WTC11 (cell line): ENCODE data around the gene PADI1. TPM values are rescaled to one million over a fixed set of nuclear protein-coding genes. Genes with fewer than 3 reads are reported as not detected.

Experiments used
- ATAC-seq: fragments of 200-7000 bp; cut with Tn5 transposase; 2 replicates; pipeline ENCODE4 v1.10.0; 2021; ENCODE audit warnings: mild to moderate bottlenecking, moderate library complexity
- CTCF ChIA-PET: fragments of 300-600 bp; sonication (Branson Sonifier 250); formaldehyde crosslinking; loops from one replicate; lab custom pipeline; 2021; ENCODE audit warnings: antibody characterized with exemption; lab: Charles Lee
- POLR2A ChIA-PET: fragments of 350-600 bp; sonication (Branson Sonifier 250); formaldehyde crosslinking; loops from one replicate; lab custom pipeline; 2021; ENCODE audit warnings: antibody characterized with exemption; lab: Charles Lee
- DNase-seq: peaks from one replicate; pipeline ENCODE4 v3.0.0; 2021; ENCODE audit warnings: low spot score
- H3K27ac Mint-ChIP-seq: 2 replicates; pipeline ENCODE4 v1.8.0; 2021; ENCODE audit warnings: mixed read lengths
- H3K27me3 Mint-ChIP-seq: 2 replicates; pipeline ENCODE4 v1.8.0; 2021; ENCODE audit warnings: low read depth, mild to moderate bottlenecking, moderate library complexity, mixed read lengths
- H3K36me3 Mint-ChIP-seq: 2 replicates; pipeline ENCODE4 v1.8.0; 2021; ENCODE audit warnings: mixed read lengths
- H3K4me1 Mint-ChIP-seq: 2 replicates; pipeline ENCODE4 v1.8.0; 2022; ENCODE audit warnings: mixed read lengths
- H3K4me3 Mint-ChIP-seq: 2 replicates; pipeline ENCODE4 v1.8.0; 2021; ENCODE audit warnings: mild to moderate bottlenecking, moderate library complexity, mixed read lengths
- H3K9me3 Mint-ChIP-seq: 2 replicates; pipeline ENCODE4 v1.8.0; 2021; ENCODE audit warnings: mixed read lengths
- AFF4 ChIP-seq: sonication (generic); formaldehyde crosslinking; IDR thresholded peaks from 2 replicates; pipeline ENCODE4 v1.8.1; 2023; ENCODE audit warnings: mild to moderate bottlenecking, missing genetic modification reagents, borderline replicate concordance
- ATF1 ChIP-seq: sonication (generic); formaldehyde crosslinking; IDR thresholded peaks from 2 replicates; pipeline ENCODE4 v1.8.1; 2023; ENCODE audit warnings: mild to moderate bottlenecking, moderate library complexity, missing genetic modification reagents
- CBFB ChIP-seq: sonication (generic); formaldehyde crosslinking; IDR thresholded peaks from 2 replicates; pipeline ENCODE4 v1.8.1; 2022; ENCODE audit warnings: mild to moderate bottlenecking, low read depth, missing genetic modification reagents
- E2F1 ChIP-seq: sonication (generic); formaldehyde crosslinking; IDR thresholded peaks from 2 replicates; pipeline ENCODE4 v1.8.0; 2022; ENCODE audit warnings: mild to moderate bottlenecking, missing genetic modification reagents
- FOXJ3 ChIP-seq: sonication (generic); formaldehyde crosslinking; IDR thresholded peaks from 2 replicates; pipeline ENCODE4 v1.9.0; 2021; ENCODE audit warnings: missing genetic modification reagents, mild to moderate bottlenecking, borderline replicate concordance
- FOXP1 ChIP-seq: sonication (generic); formaldehyde crosslinking; IDR thresholded peaks from 2 replicates; pipeline ENCODE4 v1.8.0; 2022; ENCODE audit warnings: missing genetic modification reagents, mild to moderate bottlenecking, moderate library complexity, borderline replicate concordance
- FOXP4 ChIP-seq: sonication (generic); formaldehyde crosslinking; IDR thresholded peaks from 2 replicates; pipeline ENCODE4 v1.8.0; 2022; ENCODE audit warnings: mild to moderate bottlenecking, missing genetic modification reagents
- GTF2I ChIP-seq: fragments of 250-450 bp; sonication (Bioruptor Pico); conservative IDR thresholded peaks from 2 replicates; pipeline ENCODE4 v1.4.0; 2021; ENCODE audit warnings: mild to moderate bottlenecking
- IRF1 ChIP-seq: sonication (generic); formaldehyde crosslinking; IDR thresholded peaks from 2 replicates; pipeline ENCODE4 v1.8.0; 2023; ENCODE audit warnings: missing genetic modification reagents
- MYBL2 ChIP-seq: sonication (generic); formaldehyde crosslinking; IDR thresholded peaks from 2 replicates; pipeline ENCODE4 v1.8.1; 2023; ENCODE audit warnings: mild to moderate bottlenecking, moderate library complexity, missing genetic modification reagents
- NFATC4 ChIP-seq: fragments of 250-450 bp; sonication (Bioruptor Pico); IDR thresholded peaks from 2 replicates; pipeline ENCODE4 v1.9.0; 2021; ENCODE audit warnings: mild to moderate bottlenecking
- NFE2L1 ChIP-seq: sonication (generic); formaldehyde crosslinking; IDR thresholded peaks from 2 replicates; pipeline ENCODE4 v1.8.1; 2023; ENCODE audit warnings: missing genetic modification reagents
- OVOL2 ChIP-seq: fragments of 250-450 bp; sonication (Bioruptor Pico); IDR thresholded peaks from 2 replicates; pipeline ENCODE4 v1.9.0; 2021; ENCODE audit warnings: mild to moderate bottlenecking, borderline replicate concordance
- PRDM15 ChIP-seq: sonication (generic); formaldehyde crosslinking; IDR thresholded peaks from 2 replicates; pipeline ENCODE4 v1.8.0; 2022; ENCODE audit warnings: missing genetic modification reagents
- PREB ChIP-seq: sonication (generic); formaldehyde crosslinking; IDR thresholded peaks from 2 replicates; pipeline ENCODE4 v1.8.1; 2022; ENCODE audit warnings: mild to moderate bottlenecking, missing genetic modification reagents, moderate library complexity, borderline replicate concordance
- RORB ChIP-seq: fragments of 250-450 bp; sonication (Bioruptor Pico); IDR thresholded peaks from 2 replicates; pipeline ENCODE4 v1.9.0; 2021; ENCODE audit warnings: mild to moderate bottlenecking
- TP53 ChIP-seq: sonication (generic); formaldehyde crosslinking; IDR thresholded peaks from 2 replicates; pipeline ENCODE4 v1.8.1; 2023; ENCODE audit warnings: mild to moderate bottlenecking, missing genetic modification reagents
- USF2 ChIP-seq: sonication (generic); formaldehyde crosslinking; IDR thresholded peaks from 2 replicates; pipeline ENCODE4 v1.8.1; 2023; ENCODE audit warnings: mild to moderate bottlenecking, missing genetic modification reagents, moderate library complexity
- ZBTB21 ChIP-seq: sonication (generic); formaldehyde crosslinking; IDR thresholded peaks from 2 replicates; pipeline ENCODE4 v1.8.1; 2023; ENCODE audit warnings: mild to moderate bottlenecking, missing genetic modification reagents, borderline replicate concordance
- ZNF121 ChIP-seq: sonication (generic); formaldehyde crosslinking; IDR thresholded peaks from 2 replicates; pipeline ENCODE4 v1.8.0; 2023; ENCODE audit warnings: missing genetic modification reagents
- ZNF138 ChIP-seq: sonication (generic); formaldehyde crosslinking; conservative IDR thresholded peaks from 2 replicates; pipeline ENCODE4 v1.8.1; 2022; ENCODE audit warnings: mild to moderate bottlenecking, moderate library complexity, missing genetic modification reagents
- ZNF232 ChIP-seq: sonication (generic); formaldehyde crosslinking; IDR thresholded peaks from 2 replicates; pipeline ENCODE4 v1.8.0; 2022; ENCODE audit warnings: mild to moderate bottlenecking, missing genetic modification reagents
- ZNF263 ChIP-seq: sonication (generic); formaldehyde crosslinking; IDR thresholded peaks from 2 replicates; pipeline ENCODE4 v1.8.1; 2022; ENCODE audit warnings: low read depth, mild to moderate bottlenecking, moderate library complexity, missing genetic modification reagents
- ZNF671 ChIP-seq: fragments of 250-450 bp; sonication (Bioruptor Pico); IDR thresholded peaks from 2 replicates; pipeline ENCODE4 v1.8.0; 2021; ENCODE audit warnings: mild to moderate bottlenecking
- total RNA-seq: library from RNA; stranded (reverse); gene quantifications from 3 replicates; pipeline ENCODE4 v1.2.3, GENCODE V29; 2021

Gene PADI1
- total RNA-seq, 1 experiment from 2014 or later = 0.15 TPM

GRCh38 chr1:17245816-17246325, 40.9 kb downstream of the PADI1 start (continued):
- TF ChIP-seq ZBTB21 (CRISPR knock-in tag) (no peak), FOXP4 (CRISPR knock-in tag) (no peak), IRF1 (CRISPR knock-in tag) (no peak), ZNF671 (CRISPR knock-in tag) (no peak), FOXP1 (no peak), NFATC4 (CRISPR knock-in tag) (no peak), NFE2L1 (CRISPR knock-in tag) (no peak), ZNF121 (no peak), GTF2I (CRISPR knock-in tag) (no peak)

- ATAC-seq = no peak
- no peak for DNase-seq
- CTCF ChIA-PET = interaction anchor here (0.8 to 2.3 kb wide), 5 partner anchors 10 to 121 kb away, joined by 3 to 12 read pairs (median 4); no protein-coding TSS in a partner anchor
- H3K36me3 Mint-ChIP-seq = no peaks in the 10 kb centered on the region
- H3K9me3 Mint-ChIP-seq = no peaks in the 10 kb centered on the region
- H3K4me3 Mint-ChIP-seq = no peak overlapping the region
- POLR2A ChIA-PET = no interaction called here
- no peaks in the 10 kb centered on the region for H3K27me3 Mint-ChIP-seq
- H3K4me1 Mint-ChIP-seq = peaks cover 24% of the 10 kb centered on the region
- no peak overlapping the region for H3K27ac Mint-ChIP-seq
- TF ChIP-seq TP53 (CRISPR knock-in tag) (no peak), ATF1 (no peak), FOXJ3 (no peak), E2F1 (CRISPR knock-in tag) (no peak), PRDM15 (CRISPR knock-in tag) (no peak), PREB (CRISPR knock-in tag) (no peak), CBFB (CRISPR knock-in tag) (no peak), ZNF232 (CRISPR knock-in tag) (no peak), USF2 (no peak), ZNF138 (CRISPR knock-in tag) (no peak), ZNF263 (CRISPR knock-in tag) (no peak), RORB (CRISPR knock-in tag) (no peak), OVOL2 (no peak), AFF4 (CRISPR knock-in tag) (no peak), MYBL2 (CRISPR knock-in tag) (no peak)
These were observed 42.0 kb downstream of the PADI1 start for GRCh38 chr1:17246971-17247370.
